Transverse colon (tissue), 4 donors: ENCODE results near the gene EXT2.

Source experiments
- EP300 ChIP-seq: sonication (generic); formaldehyde crosslinking; IDR thresholded peaks from one replicate; pipeline ENCODE4 v1.6.1; 2017; ENCODE audit warnings: antibody characterized with exemption, low read depth
- POLR2A ChIP-seq: fragments of 450-650 bp; IDR thresholded peaks from one replicate; pipeline ENCODE4 v1.6.1; 2016; ENCODE audit warnings: antibody characterized with exemption, mild to moderate bottlenecking, moderate library complexity
- POLR2AphosphoS5 ChIP-seq, 3 donors: sonication (generic); formaldehyde crosslinking; IDR thresholded peaks; one replicate each; pipeline ENCODE4 v1.6.1; 2016; ENCODE audit warnings: antibody characterized with exemption in 3 of 3
- TF ChIP-seq, protein P1 (sequence below), 5 experiments: fragments of 200-600 bp in 3 of 5; fragments of 450-650 bp in 2 of 5; sonication (generic) in 3 of 5; IDR thresholded peaks; 1 replicate in 2 of 5; 2 replicates in 3 of 5; pipeline ENCODE4 v1.5.1; 2016 to 2017; ENCODE audit warnings: antibody characterized with exemption in 5 of 5, inconsistent platforms in 3 of 5, mild to moderate bottlenecking in 2 of 5, moderate library complexity in 1 of 5

DNA sequence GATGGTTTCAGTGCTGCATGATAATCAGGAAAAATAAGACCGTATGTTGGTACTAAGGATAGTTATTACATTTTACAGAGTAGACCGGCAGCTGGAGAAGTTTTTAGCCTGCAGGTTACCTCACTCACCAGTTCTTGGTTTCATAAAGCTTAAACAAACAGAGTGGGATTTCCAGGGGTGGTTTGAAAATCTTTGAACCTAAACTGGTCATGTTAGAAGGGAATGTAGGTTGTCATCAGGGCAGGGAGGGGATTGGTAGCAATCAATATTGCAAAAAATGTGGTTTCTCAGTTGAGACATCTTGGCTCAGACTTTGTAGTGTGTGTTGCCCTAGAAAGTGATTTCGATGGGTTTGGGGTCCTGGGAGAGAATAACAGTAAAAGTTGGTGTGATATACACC lies 17.5 kb downstream of the EXT2 start:
- TF ChIP-seq EP300 = no peak
- TF ChIP-seq POLR2A = no peak
- TF ChIP-seq, protein P1, sequence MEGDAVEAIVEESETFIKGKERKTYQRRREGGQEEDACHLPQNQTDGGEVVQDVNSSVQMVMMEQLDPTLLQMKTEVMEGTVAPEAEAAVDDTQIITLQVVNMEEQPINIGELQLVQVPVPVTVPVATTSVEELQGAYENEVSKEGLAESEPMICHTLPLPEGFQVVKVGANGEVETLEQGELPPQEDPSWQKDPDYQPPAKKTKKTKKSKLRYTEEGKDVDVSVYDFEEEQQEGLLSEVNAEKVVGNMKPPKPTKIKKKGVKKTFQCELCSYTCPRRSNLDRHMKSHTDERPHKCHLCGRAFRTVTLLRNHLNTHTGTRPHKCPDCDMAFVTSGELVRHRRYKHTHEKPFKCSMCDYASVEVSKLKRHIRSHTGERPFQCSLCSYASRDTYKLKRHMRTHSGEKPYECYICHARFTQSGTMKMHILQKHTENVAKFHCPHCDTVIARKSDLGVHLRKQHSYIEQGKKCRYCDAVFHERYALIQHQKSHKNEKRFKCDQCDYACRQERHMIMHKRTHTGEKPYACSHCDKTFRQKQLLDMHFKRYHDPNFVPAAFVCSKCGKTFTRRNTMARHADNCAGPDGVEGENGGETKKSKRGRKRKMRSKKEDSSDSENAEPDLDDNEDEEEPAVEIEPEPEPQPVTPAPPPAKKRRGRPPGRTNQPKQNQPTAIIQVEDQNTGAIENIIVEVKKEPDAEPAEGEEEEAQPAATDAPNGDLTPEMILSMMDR (IDR thresholded peaks at IDR 0.05) = no peak
- no peak for TF ChIP-seq POLR2AphosphoS5 (IDR thresholded peaks at IDR 0.05)
